HG02973 (cell line): ENCODE data around the gene FBXL7.

Experiments used
- ATAC-seq: cut with Tn5 transposase; IDR thresholded peaks from one replicate; pipeline ENCODE4 v1.9.1; 2021; ENCODE audit warnings: moderate library complexity; ENCODE audit not compliant: unreplicated experiment

The FBXL7 gene

GRCh38 chr5:15645381-15646160, 145.6 kb downstream of the FBXL7 start:
- no peak for ATAC-seq

GRCh38 chr5:15646371-15646770, 146.4 kb downstream of the FBXL7 start:
- no peak for ATAC-seq

GRCh38 chr5:15647251-15647650, 147.3 kb downstream of the FBXL7 start:
- no peak for ATAC-seq

GRCh38 chr5:15650266-15650665, 150.3 kb downstream of the FBXL7 start:
- no peak for ATAC-seq

- no peak for ATAC-seq
Observed at GRCh38 chr5:15654779-15655178, 154.8 kb downstream of the FBXL7 start.

GRCh38 chr5:15655683-15656082, 155.7 kb downstream of the FBXL7 start:
- ATAC-seq, result no peak

- ATAC-seq, result no peak
Observed at GRCh38 chr5:15664961-15665360, 165.0 kb downstream of the FBXL7 start.

GRCh38 chr5:15669826-15670225, 169.8 kb downstream of the FBXL7 start:
- ATAC-seq, result no peak

- no peak for ATAC-seq
Observed at GRCh38 chr5:15674716-15675115, 174.7 kb downstream of the FBXL7 start.

- no peak for ATAC-seq
Observed at GRCh38 chr5:15676591-15676990, 176.6 kb downstream of the FBXL7 start.

- ATAC-seq, result no peak
Observed at GRCh38 chr5:15679161-15679560, 179.2 kb downstream of the FBXL7 start.

- ATAC-seq, result no peak
Observed at GRCh38 chr5:15680455-15680854, 180.5 kb downstream of the FBXL7 start.

- ATAC-seq, result no peak
Observed at GRCh38 chr5:15682122-15682521, 182.1 kb downstream of the FBXL7 start.

- no peak for ATAC-seq
Observed at GRCh38 chr5:15682566-15682965, 182.6 kb downstream of the FBXL7 start.

GRCh38 chr5:15683332-15683731, 183.4 kb downstream of the FBXL7 start:
- no peak for ATAC-seq

GRCh38 chr5:15687401-15687800, 187.4 kb downstream of the FBXL7 start:
- no peak for ATAC-seq

- no peak for ATAC-seq
Observed at GRCh38 chr5:15689836-15690235, 189.9 kb downstream of the FBXL7 start.

- ATAC-seq, result no peak
Observed at GRCh38 chr5:15690611-15691010, 190.6 kb downstream of the FBXL7 start.

GRCh38 chr5:15691521-15691920, 191.5 kb downstream of the FBXL7 start:
- no peak for ATAC-seq

- no peak for ATAC-seq
Observed at GRCh38 chr5:15692706-15693381, 192.9 kb downstream of the FBXL7 start.

- no peak for ATAC-seq
Observed at GRCh38 chr5:15693382-15693728, 193.4 kb downstream of the FBXL7 start.

- ATAC-seq, result no peak
Observed at GRCh38 chr5:15693933-15694332, 194.0 kb downstream of the FBXL7 start.
